Parathyroid adenoma (tissue), 2 donors: ENCODE results near the gene GRAP2.
A peak's percentile ranks its signal among the peaks of the same experiment; 100 is the strongest.

Source experiments
- H2AFZ ChIP-seq: fragments of 300-600 bp; sonication (generic); one replicate; pipeline ENCODE4 v1.7.0; 2017; ENCODE audit warnings: antibody characterized with exemption, mild to moderate bottlenecking
- H3K27ac ChIP-seq: fragments of 300-600 bp; sonication (generic); one replicate; pipeline ENCODE4 v1.7.0; 2017
- H3K27me3 ChIP-seq: fragments of 300-600 bp; sonication (generic); one replicate; pipeline ENCODE4 v1.7.0; 2017; ENCODE audit warnings: low read length; ENCODE audit not compliant: control insufficient read depth, insufficient read depth
- H3K36me3 ChIP-seq: fragments of 300-600 bp; sonication (generic); one replicate; pipeline ENCODE4 v1.7.0; 2017; ENCODE audit warnings: low read length; ENCODE audit not compliant: control insufficient read depth, insufficient read depth
- H3K4me1 ChIP-seq: fragments of 300-600 bp; sonication (generic); one replicate; pipeline ENCODE4 v1.7.0; 2017; ENCODE audit warnings: control low read depth
- H3K4me2 ChIP-seq: fragments of 300-600 bp; sonication (generic); one replicate; pipeline ENCODE4 v1.7.0; 2017; ENCODE audit warnings: low read length
- H3K4me3 ChIP-seq: fragments of 300-600 bp; sonication (generic); one replicate; pipeline ENCODE4 v1.7.0; 2017; ENCODE audit warnings: low read depth, low read length
- H3K79me2 ChIP-seq: fragments of 300-600 bp; sonication (generic); one replicate; pipeline ENCODE4 v1.7.0; 2017; ENCODE audit warnings: control low read depth
- H3K9ac ChIP-seq: fragments of 300-600 bp; sonication (generic); one replicate; pipeline ENCODE4 v1.7.0; 2017; ENCODE audit warnings: mild to moderate bottlenecking
- H3K9me3 ChIP-seq: fragments of 300-600 bp; sonication (generic); one replicate; pipeline ENCODE4 v1.7.0; 2017; ENCODE audit warnings: low read length; ENCODE audit not compliant: control insufficient read depth
- TF ChIP-seq, protein P1 (sequence below): fragments of 300-600 bp; sonication (generic); IDR thresholded peaks from one replicate; pipeline ENCODE4 v1.7.0; 2017; ENCODE audit warnings: antibody characterized with exemption, mild to moderate bottlenecking
- donor health status: primary hyperparathyroidism.

GRAP2 gene

DNA sequence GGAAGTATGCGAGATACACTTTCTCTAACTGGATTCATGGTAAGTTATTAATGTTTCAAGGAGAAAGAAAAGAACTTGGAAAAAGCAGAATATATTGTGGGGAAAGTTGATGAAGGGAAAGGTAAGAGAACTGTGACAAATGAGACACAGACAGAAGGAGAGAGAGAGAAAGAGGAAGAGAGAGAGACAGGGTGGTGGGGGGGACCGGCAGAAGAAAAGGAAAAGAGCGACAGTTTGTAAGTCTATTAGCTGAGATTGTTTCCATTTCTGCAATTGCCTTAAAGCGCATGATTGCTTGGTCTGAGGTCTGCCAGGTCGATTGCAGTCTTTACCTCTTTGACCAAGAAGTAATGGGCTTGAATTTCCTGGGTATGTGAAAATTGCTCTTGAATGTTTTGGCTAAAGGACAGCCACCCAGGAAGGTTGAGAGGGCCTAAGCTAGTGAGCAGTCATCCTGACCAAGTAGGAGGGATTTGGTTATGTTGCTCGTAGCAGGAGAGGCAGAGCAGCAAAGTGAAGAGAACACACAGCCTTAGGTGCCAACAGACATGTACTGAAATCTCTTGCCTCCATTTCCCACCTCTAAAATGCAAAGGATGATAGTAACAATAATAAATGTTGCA, 35.8 kb downstream of the GRAP2 start:
- Histone ChIP-seq H2AFZ (no peak overlapping the region), H3K27ac (no peak overlapping the region), H3K4me1 (no peaks in the 10 kb centered on the region), H3K27me3 (no peaks in the 10 kb centered on the region), H3K9me3 (no peaks in the 10 kb centered on the region), H3K4me2 (no peak overlapping the region), H3K36me3 (no peaks in the 10 kb centered on the region), H3K9ac (no peak overlapping the region), H3K4me3 (no peak overlapping the region), H3K79me2 (no peaks in the 10 kb centered on the region)
- TF ChIP-seq, protein P1, sequence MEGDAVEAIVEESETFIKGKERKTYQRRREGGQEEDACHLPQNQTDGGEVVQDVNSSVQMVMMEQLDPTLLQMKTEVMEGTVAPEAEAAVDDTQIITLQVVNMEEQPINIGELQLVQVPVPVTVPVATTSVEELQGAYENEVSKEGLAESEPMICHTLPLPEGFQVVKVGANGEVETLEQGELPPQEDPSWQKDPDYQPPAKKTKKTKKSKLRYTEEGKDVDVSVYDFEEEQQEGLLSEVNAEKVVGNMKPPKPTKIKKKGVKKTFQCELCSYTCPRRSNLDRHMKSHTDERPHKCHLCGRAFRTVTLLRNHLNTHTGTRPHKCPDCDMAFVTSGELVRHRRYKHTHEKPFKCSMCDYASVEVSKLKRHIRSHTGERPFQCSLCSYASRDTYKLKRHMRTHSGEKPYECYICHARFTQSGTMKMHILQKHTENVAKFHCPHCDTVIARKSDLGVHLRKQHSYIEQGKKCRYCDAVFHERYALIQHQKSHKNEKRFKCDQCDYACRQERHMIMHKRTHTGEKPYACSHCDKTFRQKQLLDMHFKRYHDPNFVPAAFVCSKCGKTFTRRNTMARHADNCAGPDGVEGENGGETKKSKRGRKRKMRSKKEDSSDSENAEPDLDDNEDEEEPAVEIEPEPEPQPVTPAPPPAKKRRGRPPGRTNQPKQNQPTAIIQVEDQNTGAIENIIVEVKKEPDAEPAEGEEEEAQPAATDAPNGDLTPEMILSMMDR: no peak

DNA sequence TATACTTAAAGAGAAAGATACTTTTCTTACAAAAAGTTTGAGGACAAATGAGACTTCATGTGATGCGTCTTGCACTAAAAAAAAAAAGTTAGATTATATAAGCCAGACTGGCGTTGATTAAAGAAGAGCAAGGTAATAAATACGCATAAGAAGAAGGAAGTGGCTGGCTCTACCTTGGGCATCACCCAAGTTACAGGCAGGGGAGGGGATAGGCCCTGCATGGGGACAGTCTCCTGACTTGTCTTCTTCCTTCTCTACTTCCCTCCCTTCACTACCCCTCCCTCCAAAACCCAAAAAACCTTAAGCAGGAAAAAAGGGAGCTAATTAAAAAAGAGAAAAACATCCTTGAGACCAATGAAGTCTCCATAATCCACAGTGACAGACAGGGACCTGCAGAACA, 37.0 kb downstream of the GRAP2 start:
- Histone ChIP-seq H3K79me2 (no peaks in the 10 kb centered on the region), H3K27me3 (no peaks in the 10 kb centered on the region), H3K9me3 (no peaks in the 10 kb centered on the region), H3K9ac (no peak overlapping the region), H3K36me3 (no peaks in the 10 kb centered on the region), H3K27ac (no peak overlapping the region), H3K4me1 (no peaks in the 10 kb centered on the region), H3K4me2 (no peak overlapping the region), H2AFZ (no peak overlapping the region), H3K4me3 (no peak overlapping the region)
- TF ChIP-seq, protein P1: no peak

DNA sequence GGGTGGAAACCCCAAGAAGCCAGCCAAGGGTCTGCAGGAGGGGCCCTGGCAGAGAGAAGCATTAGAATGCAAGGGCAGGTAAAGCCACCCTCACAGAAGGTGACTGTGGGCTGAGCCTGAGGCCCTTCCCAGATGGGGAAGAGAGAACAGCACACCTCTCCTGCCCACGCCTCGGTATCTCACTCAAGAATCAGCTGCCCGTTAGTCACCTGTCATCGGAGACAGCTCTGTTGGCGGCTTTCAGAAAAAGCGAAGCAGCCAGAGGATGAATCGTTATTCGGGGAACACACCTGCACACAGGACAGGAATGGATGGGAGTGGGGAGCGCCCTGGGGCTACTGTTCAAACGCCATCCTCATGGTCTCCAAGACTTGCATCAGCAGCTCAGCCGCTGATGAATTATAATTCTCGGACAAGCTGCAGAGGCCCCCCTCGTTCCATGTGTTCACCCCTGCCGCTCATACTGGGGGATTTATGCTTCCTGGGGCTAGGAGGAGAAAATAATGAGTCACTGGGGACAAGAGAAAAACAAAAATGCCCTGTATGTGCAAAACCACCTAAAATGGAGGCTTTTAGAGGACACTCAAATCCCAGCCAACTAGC, 37.7 kb downstream of the GRAP2 start:
- Histone ChIP-seq H3K9me3 (no peaks in the 10 kb centered on the region), H3K4me3 (no peak overlapping the region), H3K27me3 (no peaks in the 10 kb centered on the region), H2AFZ (no peak overlapping the region), H3K4me1 (no peaks in the 10 kb centered on the region), H3K27ac (no peak overlapping the region), H3K4me2 (peak overlapping the region; percentile 4), H3K79me2 (no peaks in the 10 kb centered on the region), H3K9ac (no peak overlapping the region), H3K36me3 (no peaks in the 10 kb centered on the region)
- TF ChIP-seq, protein P1: no peak

DNA sequence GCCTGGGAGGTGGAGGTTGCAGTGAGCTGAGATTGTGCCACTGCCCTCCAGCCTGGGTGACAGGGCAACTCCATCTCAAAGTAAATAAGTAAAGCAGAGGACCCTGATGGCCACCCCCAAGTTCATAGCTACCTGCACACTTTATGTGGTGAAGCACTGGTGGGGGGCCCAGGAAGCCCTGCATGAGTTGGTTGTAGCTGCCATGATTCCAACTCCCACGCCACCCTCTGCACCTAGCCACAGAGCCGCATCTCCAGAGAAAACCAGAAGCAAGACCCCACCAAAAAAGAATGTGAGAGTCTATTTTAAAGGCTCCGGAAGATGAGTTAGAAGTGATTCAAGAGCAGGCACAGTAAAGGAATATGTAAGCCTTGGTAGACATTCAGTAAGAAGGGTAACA, 38.9 kb downstream of the GRAP2 start:
- Histone ChIP-seq H3K4me3 (no peak overlapping the region), H3K9ac (no peak overlapping the region), H3K36me3 (no peaks in the 10 kb centered on the region), H3K4me2 (no peak overlapping the region), H2AFZ (no peak overlapping the region), H3K4me1 (no peaks in the 10 kb centered on the region), H3K79me2 (no peaks in the 10 kb centered on the region), H3K27me3 (no peaks in the 10 kb centered on the region), H3K9me3 (no peaks in the 10 kb centered on the region), H3K27ac (no peak overlapping the region)
- TF ChIP-seq, protein P1: no peak
